Loucy (cell line): Measurements from ENCODE around the gene KIAA0232.

Experiments used
- CTCF ChIP-seq: fragments of 200-600 bp; sonication (generic); conservative IDR thresholded peaks from 2 replicates; pipeline ENCODE4 v1.5.1; 2014; ENCODE audit warnings: mild to moderate bottlenecking, antibody characterized with exemption, low read length
- EZH2phosphoT487 ChIP-seq: fragments of 200-600 bp; IDR thresholded peaks from 2 replicates; pipeline ENCODE4 v1.6.1; 2018; ENCODE audit warnings: antibody characterized with exemption, mild to moderate bottlenecking, moderate library complexity, borderline replicate concordance

- TF ChIP-seq CTCF = no peak
- no peak for TF ChIP-seq EZH2phosphoT487
These were observed 10.2 kb upstream of the KIAA0232 start for GRCh38 chr4:6772223-6772928.
